ENCODE results near the gene DUSP16.

GRCh38 chr12:12486661-12487240 is 75.9 kb downstream of the DUSP16 start:
- TF ChIP-seq CTCF (IDR thresholded peaks at IDR 0.05; ENCODE audit: borderline replicate concordance, extremely low read depth, low read length, poor library complexity, severe bottlenecking), result no peak
- no peak for TF ChIP-seq EZH2 (IDR thresholded peaks at IDR 0.05; ENCODE audit: borderline replicate concordance, low read depth, low read length, severe bottlenecking)
